H4 (cell line): Measurements from ENCODE around the gene SYPL2. TPM values are rescaled to one million over a fixed set of nuclear protein-coding genes. Genes with fewer than 3 reads are reported as not detected.
"Not testable (repeated sequence)": the region's sequence is repeated elsewhere in the genome, so short reads cannot be mapped to it uniquely, and the experiment has no call there.

Experiments used
- DNase-seq: peaks from one replicate; pipeline ENCODE4 v3.0.0-alpha.2; 2015; ENCODE audit warnings: low spot score
- total RNA-seq: library from RNA; depleted of rRNA; stranded (reverse); fragments of >200 nt; shearing (Covaris generic); gene quantifications from 2 replicates; pipeline ENCODE4 v1.2.3, GENCODE V29; 2014; rRNA removed

Gene SYPL2
- total RNA-seq, result 0.27 and 0.54 TPM in 2 replicates

GRCh38 chr1:109466452-109467300, at the start of gene SYPL2:
Gene SYPL2 (plus strand): TSS chr1:109466546. CDS start chr1:109466844, 298 bp downstream.
- DNase-seq, result no peak

GRCh38 chr1:109423498-109423897, 42.8 kb upstream of the SYPL2 start:
- no peak for DNase-seq

GRCh38 chr1:109425391-109426280, 40.7 kb upstream of the SYPL2 start:
- DNase-seq, result peak; percentile 30

- peak; percentile 100 for DNase-seq
These were observed 39.8 kb upstream of the SYPL2 start, which contains the start of gene PSMA5 for GRCh38 chr1:109426281-109427170. Gene PSMA5 (minus strand): TSS chr1:109426448. CDS start chr1:109426330, 118 bp downstream.

GRCh38 chr1:109427171-109427467, 39.2 kb upstream of the SYPL2 start:
- no peak for DNase-seq

GRCh38 chr1:109432336-109432735, 34.0 kb upstream of the SYPL2 start:
- no peak for DNase-seq

- DNase-seq, result no peak
These were observed 33.0 kb upstream of the SYPL2 start for GRCh38 chr1:109433322-109433721.

GRCh38 chr1:109434484-109434883, 31.9 kb upstream of the SYPL2 start:
- DNase-seq, result no peak

- DNase-seq, result peak; percentile 50
These were observed 27.5 kb upstream of the SYPL2 start for GRCh38 chr1:109438798-109439297.

- no peak for DNase-seq
These were observed 25.3 kb upstream of the SYPL2 start for GRCh38 chr1:109441069-109441468.

- DNase-seq, result no peak
These were observed 22.9 kb upstream of the SYPL2 start for GRCh38 chr1:109443476-109443875.

- no peak for DNase-seq
These were observed 22.0 kb upstream of the SYPL2 start for GRCh38 chr1:109444346-109444745.

GRCh38 chr1:109445949-109446695, 20.2 kb upstream of the SYPL2 start:
- not testable (repeated sequence) for DNase-seq

- no peak for DNase-seq
These were observed 18.8 kb upstream of the SYPL2 start for GRCh38 chr1:109447524-109447923.

GRCh38 chr1:109454497-109455133, 11.7 kb upstream of the SYPL2 start:
- DNase-seq, result no peak

- no peak for DNase-seq
These were observed 8.5 kb upstream of the SYPL2 start for GRCh38 chr1:109457819-109458218.

GRCh38 chr1:109466125-109466451, 258 bp upstream of the SYPL2 start:
- no peak for DNase-seq

GRCh38 chr1:109467301-109467777, 993 bp downstream of the SYPL2 start:
- no peak for DNase-seq

GRCh38 chr1:109468061-109468460, 1.7 kb downstream of the SYPL2 start:
- DNase-seq, result no peak

GRCh38 chr1:109468903-109469302, 2.6 kb downstream of the SYPL2 start:
- no peak for DNase-seq
